MM.1S (cell line): ENCODE results near the gene ADAMTS17.

Experiments used
- DNase-seq: peaks from one replicate; pipeline ENCODE4 v3.0.0-alpha.2; 2015
- H2AFZ ChIP-seq: fragments of 300-600 bp; sonication (generic); 2 replicates; pipeline ENCODE4 v1.6.0; 2016; ENCODE audit warnings: antibody characterized with exemption, low read length
- H3F3A ChIP-seq: fragments of 300-600 bp; sonication (generic); 2 replicates; pipeline ENCODE4 v1.6.1; 2016; ENCODE audit warnings: mild to moderate bottlenecking, antibody characterized with exemption, low read length, moderate library complexity, mixed read lengths; ENCODE audit not compliant: insufficient read depth
- H3K27ac ChIP-seq: fragments of 300-600 bp; sonication (generic); 2 replicates; pipeline ENCODE4 v1.5.1; 2016; ENCODE audit warnings: mild to moderate bottlenecking, low read length
- H3K27me3 ChIP-seq: fragments of 300-600 bp; sonication (generic); replicated peaks from 2 replicates; pipeline ENCODE4 v1.6.0; 2016; ENCODE audit warnings: low read length; ENCODE audit not compliant: insufficient read depth
- H3K36me3 ChIP-seq: fragments of 300-600 bp; sonication (generic); replicated peaks from 2 replicates; pipeline ENCODE4 v1.6.1; 2016; ENCODE audit warnings: mild to moderate bottlenecking, low read length, mixed read lengths; ENCODE audit not compliant: insufficient read depth
- H3K4me1 ChIP-seq: fragments of 300-600 bp; sonication (generic); 2 replicates; pipeline ENCODE4 v1.6.1; 2016; ENCODE audit warnings: low read length, mixed read lengths
- H3K4me2 ChIP-seq: fragments of 300-600 bp; sonication (generic); 2 replicates; pipeline ENCODE4 v1.6.0; 2016; ENCODE audit warnings: low read depth, low read length
- H3K4me3 ChIP-seq: fragments of 300-600 bp; sonication (generic); 2 replicates; pipeline ENCODE4 v1.5.1; 2016; ENCODE audit warnings: low read length, mixed read lengths
- H3K79me2 ChIP-seq: fragments of 300-600 bp; sonication (generic); 2 replicates; pipeline ENCODE4 v1.6.1; 2016; ENCODE audit warnings: mixed run types, low read length, mixed read lengths
- H3K9ac ChIP-seq: fragments of 300-600 bp; sonication (generic); 2 replicates; pipeline ENCODE4 v1.6.1; 2016; ENCODE audit warnings: low read length, mixed read lengths
- H3K9me2 ChIP-seq: fragments of 300-600 bp; sonication (generic); replicated peaks from 2 replicates; pipeline ENCODE4 v1.6.1; 2016; ENCODE audit warnings: mild to moderate bottlenecking, low read length, mixed read lengths; ENCODE audit not compliant: insufficient read depth
- H3K9me3 ChIP-seq: fragments of 300-600 bp; sonication (generic); replicated peaks from 2 replicates; pipeline ENCODE4 v1.6.1; 2016; ENCODE audit warnings: mild to moderate bottlenecking, low read length, mixed read lengths; ENCODE audit not compliant: insufficient read depth
- H4K20me1 ChIP-seq: fragments of 300-600 bp; sonication (generic); 2 replicates; pipeline ENCODE4 v1.6.1; 2016; ENCODE audit warnings: mild to moderate bottlenecking, low read length, moderate library complexity, mixed read lengths; ENCODE audit not compliant: insufficient read depth
- CTCF ChIP-seq: fragments of 300-600 bp; sonication (generic); IDR thresholded peaks from 2 replicates; pipeline ENCODE4 v1.5.1; 2016; ENCODE audit warnings: antibody characterized with exemption, low read length, mixed read lengths
- EZH2 ChIP-seq: fragments of 300-600 bp; sonication (generic); optimal IDR thresholded peaks from 2 replicates; pipeline ENCODE3; 2017; ENCODE audit warnings: low read depth, mild to moderate bottlenecking, antibody characterized with exemption, low read length, mixed read lengths
- EZH2phosphoT487 ChIP-seq: fragments of 300-600 bp; sonication (generic); IDR thresholded peaks from 2 replicates; pipeline ENCODE4 v1.6.1; 2018; ENCODE audit warnings: antibody characterized with exemption, low read length

Gene ADAMTS17

GRCh38 chr15:100101426-100102089, 240.2 kb downstream of the ADAMTS17 start:
- Histone ChIP-seq H3K9me2 (no peaks in the 10 kb centered on the region), H4K20me1 (no peaks in the 10 kb centered on the region), H3K4me3 (no peak overlapping the region), H3K9ac (no peak overlapping the region), H3K4me1 (no peaks in the 10 kb centered on the region), H3F3A (no peaks in the 10 kb centered on the region), H3K4me2 (no peak overlapping the region), H3K36me3 (no peaks in the 10 kb centered on the region), H3K79me2 (no peaks in the 10 kb centered on the region), H3K9me3 (no peaks in the 10 kb centered on the region), H2AFZ (no peak overlapping the region), H3K27me3 (no peaks in the 10 kb centered on the region; the same call in 1 of the 2 replicates), H3K27ac (no peak overlapping the region)
- no peak for TF ChIP-seq CTCF
- no peak for TF ChIP-seq EZH2phosphoT487
- no peak for DNase-seq

GRCh38 chr15:100100926-100101325, 240.8 kb downstream of the ADAMTS17 start:
- H3K79me2 ChIP-seq: no peaks in the 10 kb centered on the region
- no peaks in the 10 kb centered on the region for H3K9me2 ChIP-seq
- H3K4me3 ChIP-seq: no peak overlapping the region
- no peaks in the 10 kb centered on the region for H3K9me3 ChIP-seq
- no peak overlapping the region for H3K4me2 ChIP-seq
- H3K27me3 ChIP-seq: no peaks in the 10 kb centered on the region; the same call in 1 of the 2 replicates
- no peak for TF ChIP-seq EZH2
- no peak for TF ChIP-seq EZH2phosphoT487
- no peak for TF ChIP-seq CTCF
- no peak for DNase-seq
- no peaks in the 10 kb centered on the region for H3F3A ChIP-seq
- H3K36me3 ChIP-seq: no peaks in the 10 kb centered on the region
- no peaks in the 10 kb centered on the region for H4K20me1 ChIP-seq
- H3K4me1 ChIP-seq: no peaks in the 10 kb centered on the region
- H3K27ac ChIP-seq: no peak overlapping the region
- H2AFZ ChIP-seq: no peak overlapping the region
- H3K9ac ChIP-seq: no peak overlapping the region

GRCh38 chr15:100099976-100100375, 241.8 kb downstream of the ADAMTS17 start:
- H3K4me3 ChIP-seq: no peak overlapping the region
- no peaks in the 10 kb centered on the region for H3K79me2 ChIP-seq
- H3K9me3 ChIP-seq: no peaks in the 10 kb centered on the region
- H2AFZ ChIP-seq: no peak overlapping the region
- H3K27me3 ChIP-seq: no peaks in the 10 kb centered on the region; the same call in 1 of the 2 replicates
- H3K9me2 ChIP-seq: no peaks in the 10 kb centered on the region
- no peak overlapping the region for H3K9ac ChIP-seq
- H3K4me1 ChIP-seq: 0 out of 2 replicates have a peak, but pooled peaks cover 4% of the 10 kb centered on the region
- no peak for TF ChIP-seq EZH2
- TF ChIP-seq CTCF: no peak
- TF ChIP-seq EZH2phosphoT487: no peak
- no peaks in the 10 kb centered on the region for H3K36me3 ChIP-seq
- DNase-seq: no peak
- no peak overlapping the region for H3K27ac ChIP-seq
- H3F3A ChIP-seq: no peaks in the 10 kb centered on the region
- H4K20me1 ChIP-seq: no peaks in the 10 kb centered on the region
- H3K4me2 ChIP-seq: no peak overlapping the region
